ENCODE results near the gene PRKCD. TPM values are rescaled to one million over a fixed set of nuclear protein-coding genes. Genes with fewer than 3 reads are reported as not detected.

The PRKCD gene
- total and polyA plus RNA-seq, 4 donors = 16.1 to 33.4 (median 27.2) TPM

DNA sequence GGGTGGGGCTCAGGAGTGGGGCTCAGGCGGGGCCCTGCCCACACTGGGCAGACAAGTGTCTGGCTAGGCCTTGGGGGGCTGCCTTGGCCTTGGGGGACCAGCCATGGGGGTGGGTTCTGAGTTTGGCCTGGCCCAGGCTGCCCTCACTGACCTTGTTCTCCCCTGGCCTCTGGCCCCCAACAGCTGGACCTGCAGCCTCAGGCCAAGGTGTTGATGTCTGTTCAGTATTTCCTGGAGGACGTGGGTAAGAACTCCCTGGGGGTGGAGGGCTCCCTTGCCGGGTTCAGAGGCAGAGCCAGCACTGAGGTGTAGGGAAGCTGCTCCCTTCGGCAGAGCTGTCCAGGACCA, 20.0 kb downstream of the PRKCD start:
- DNase-seq (no peak), ATAC-seq (ENCODE audit: low FRiP score) (no peak)
- H3K4me3 ChIP-seq (ENCODE audit: low read length in 2 of 2) = no peak overlapping the region
- intact Hi-C loops (cut with DNase I) = no loop called here
- peaks cover 0 to 18% of the 10 kb centered on the region in 2 donors for H3K36me3 ChIP-seq (ENCODE audit: control insufficient read depth in 1 of 2, insufficient read depth in 2 of 2, low read length in 1 of 2)
- H3K27ac ChIP-seq (ENCODE audit: low read depth in 1 of 2, low read length in 2 of 2) = no peak overlapping the region
- no peaks in the 10 kb centered on the region for H3K9me3 ChIP-seq (ENCODE audit: control insufficient read depth, low read length)
- no peaks in the 10 kb centered on the region for H3K4me1 ChIP-seq (ENCODE audit: control insufficient read depth in 1 of 2, insufficient read depth in 2 of 2, low read length in 2 of 2)
- H3K27me3 ChIP-seq (ENCODE audit: control insufficient read depth in 1 of 2, insufficient read depth in 2 of 2, low read length in 1 of 2) = no peaks in the 10 kb centered on the region
- WGBS, 2 donors = 74 to 79% methylated on average over 4 of the region's 4 CpGs

DNA sequence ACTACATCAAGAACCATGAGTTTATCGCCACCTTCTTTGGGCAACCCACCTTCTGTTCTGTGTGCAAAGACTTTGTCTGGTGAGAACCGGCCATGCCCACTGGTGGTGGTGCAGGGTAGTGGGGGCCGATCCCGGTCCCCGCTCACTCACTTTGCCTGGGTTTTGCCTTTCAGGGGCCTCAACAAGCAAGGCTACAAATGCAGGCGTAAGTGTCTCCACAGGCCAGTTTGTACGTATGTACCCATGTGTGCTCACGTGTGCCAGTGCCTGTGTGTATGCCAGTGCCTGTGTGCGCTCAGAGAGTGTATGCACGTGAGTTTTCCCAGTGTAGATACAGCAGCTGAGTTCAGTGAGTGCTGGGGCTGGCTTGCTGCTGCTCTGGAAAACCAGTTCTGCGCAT, 20.5 kb downstream of the PRKCD start:
- Histone ChIP-seq H3K9me3 (ENCODE audit: control insufficient read depth, low read length) (no peaks in the 10 kb centered on the region), H3K36me3 (ENCODE audit: control insufficient read depth in 1 of 2, insufficient read depth in 2 of 2, low read length in 1 of 2) (peaks cover 0 to 21% of the 10 kb centered on the region in 2 donors), H3K4me3 (ENCODE audit: low read length in 2 of 2) (no peak overlapping the region), H3K4me1 (ENCODE audit: control insufficient read depth in 1 of 2, insufficient read depth in 2 of 2, low read length in 2 of 2) (no peaks in the 10 kb centered on the region), H3K27ac (ENCODE audit: low read depth in 1 of 2, low read length in 2 of 2) (no peak overlapping the region), H3K27me3 (ENCODE audit: control insufficient read depth in 1 of 2, insufficient read depth in 2 of 2, low read length in 1 of 2) (no peaks in the 10 kb centered on the region)
- WGBS, 2 donors = 94% methylated on average over 11 of the region's 11 CpGs
- ATAC-seq (ENCODE audit: low FRiP score) (no peak), DNase-seq (no peak)
- intact Hi-C loops (cut with DNase I) = no loop called here

DNA sequence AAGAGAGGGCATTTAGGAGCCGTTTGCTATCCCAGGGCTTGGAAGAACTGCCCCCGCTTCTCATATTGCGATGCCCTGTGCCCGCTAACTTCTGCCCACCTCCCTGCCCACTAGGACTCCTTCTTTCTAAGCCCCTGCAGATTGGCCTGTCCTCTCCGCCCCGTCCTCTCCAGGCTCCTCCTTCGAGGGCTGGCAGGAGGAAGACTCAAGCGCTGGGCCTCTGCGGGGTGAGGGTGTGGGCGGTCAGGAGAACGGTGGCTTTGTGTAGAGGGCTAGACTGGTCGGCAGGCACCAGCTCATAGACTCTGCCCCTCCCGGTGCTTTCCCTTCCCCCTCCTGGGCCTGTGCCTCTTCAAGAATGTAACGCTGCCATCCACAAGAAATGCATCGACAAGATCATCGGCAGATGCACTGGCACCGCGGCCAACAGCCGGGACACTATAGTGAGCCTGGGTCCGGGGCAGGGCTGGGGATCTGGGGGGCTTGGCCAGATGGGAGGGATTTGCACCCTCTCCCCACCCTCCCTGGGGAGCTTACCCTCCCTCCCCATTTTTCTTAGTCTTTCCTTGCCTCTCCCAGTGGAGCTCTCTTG, 21.9 kb downstream of the PRKCD start:
- no peaks in the 10 kb centered on the region for H3K9me3 ChIP-seq (ENCODE audit: control insufficient read depth, low read length)
- H3K36me3 ChIP-seq (ENCODE audit: control insufficient read depth in 1 of 2, insufficient read depth in 2 of 2, low read length in 1 of 2) = peaks cover 0 to 21% of the 10 kb centered on the region in 2 donors
- H3K4me1 ChIP-seq (ENCODE audit: control insufficient read depth in 1 of 2, insufficient read depth in 2 of 2, low read length in 2 of 2) = no peaks in the 10 kb centered on the region
- no peak for ATAC-seq (ENCODE audit: low FRiP score)
- H3K4me3 ChIP-seq (ENCODE audit: low read length in 2 of 2) = no peak overlapping the region
- intact Hi-C loops (cut with DNase I) = no loop called here
- 84 to 85% methylated on average over 20 of the region's 20 CpGs for WGBS, 2 donors
- H3K27ac ChIP-seq (ENCODE audit: low read depth in 1 of 2, low read length in 2 of 2) = no peak overlapping the region
- no peak for DNase-seq
- H3K27me3 ChIP-seq (ENCODE audit: control insufficient read depth in 1 of 2, insufficient read depth in 2 of 2, low read length in 1 of 2) = no peaks in the 10 kb centered on the region

DNA sequence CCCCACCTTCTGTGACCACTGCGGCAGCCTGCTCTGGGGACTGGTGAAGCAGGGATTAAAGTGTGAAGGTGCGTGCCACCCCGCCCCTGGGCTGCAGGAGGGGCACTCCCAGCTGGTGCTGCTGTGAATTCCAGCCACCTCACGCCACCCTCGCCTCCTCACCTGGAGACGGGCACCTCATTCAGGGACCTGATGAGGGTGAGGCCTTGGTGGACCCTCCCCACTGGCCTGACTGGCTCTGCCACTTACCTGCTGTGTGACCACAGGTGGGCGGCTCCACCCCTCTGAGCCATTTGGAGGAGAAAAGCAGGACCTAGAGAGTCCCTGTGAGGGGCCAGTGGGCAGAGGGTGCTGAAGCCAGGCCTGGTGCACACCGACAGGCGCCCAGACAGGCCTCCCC, 22.5 kb downstream of the PRKCD start:
- DNase-seq = no peak
- Histone ChIP-seq H3K27ac (ENCODE audit: low read depth in 1 of 2, low read length in 2 of 2) (no peak overlapping the region), H3K36me3 (ENCODE audit: control insufficient read depth in 1 of 2, insufficient read depth in 2 of 2, low read length in 1 of 2) (peaks cover 0 to 21% of the 10 kb centered on the region in 2 donors), H3K27me3 (ENCODE audit: control insufficient read depth in 1 of 2, insufficient read depth in 2 of 2, low read length in 1 of 2) (no peaks in the 10 kb centered on the region), H3K9me3 (ENCODE audit: control insufficient read depth, low read length) (no peaks in the 10 kb centered on the region), H3K4me3 (ENCODE audit: low read length in 2 of 2) (no peak overlapping the region), H3K4me1 (ENCODE audit: control insufficient read depth in 1 of 2, insufficient read depth in 2 of 2, low read length in 2 of 2) (no peaks in the 10 kb centered on the region)
- intact Hi-C loops (cut with DNase I) = no loop called here
- no peak for ATAC-seq (ENCODE audit: low FRiP score)
- WGBS, 2 donors = 93 to 97% methylated on average over 9 of the region's 9 CpGs

DNA sequence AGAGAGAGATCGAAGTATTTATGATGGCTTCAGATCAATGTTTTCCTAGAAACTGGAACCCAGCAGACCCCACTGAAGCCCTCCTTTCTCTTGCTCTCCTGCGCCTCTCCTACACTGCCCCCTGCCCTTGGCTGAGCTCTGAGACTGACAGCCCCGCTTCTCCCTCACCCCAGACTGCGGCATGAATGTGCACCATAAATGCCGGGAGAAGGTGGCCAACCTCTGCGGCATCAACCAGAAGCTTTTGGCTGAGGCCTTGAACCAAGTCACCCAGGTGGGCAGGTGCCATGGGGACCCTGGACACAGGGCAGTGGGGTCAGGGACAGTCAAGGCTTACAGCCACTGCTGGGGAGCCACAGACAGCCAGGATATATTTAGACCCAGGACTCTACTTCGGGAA, 23.7 kb downstream of the PRKCD start:
- Histone ChIP-seq H3K9me3 (ENCODE audit: control insufficient read depth, low read length) (no peaks in the 10 kb centered on the region), H3K36me3 (ENCODE audit: control insufficient read depth in 1 of 2, insufficient read depth in 2 of 2, low read length in 1 of 2) (peaks cover 0 to 21% of the 10 kb centered on the region in 2 donors), H3K27me3 (ENCODE audit: control insufficient read depth in 1 of 2, insufficient read depth in 2 of 2, low read length in 1 of 2) (no peaks in the 10 kb centered on the region)

GRCh38 chr3:53185761-53186465, 24.9 kb downstream of the PRKCD start:
- Histone ChIP-seq H3K36me3 (ENCODE audit: control insufficient read depth in 1 of 2, insufficient read depth in 2 of 2, low read length in 1 of 2) (peaks cover 0 to 22% of the 10 kb centered on the region in 2 donors), H3K27ac (ENCODE audit: low read depth in 1 of 2, low read length in 2 of 2) (no peak overlapping the region), H3K4me1 (ENCODE audit: control insufficient read depth in 1 of 2, insufficient read depth in 2 of 2, low read length in 2 of 2) (no peaks in the 10 kb centered on the region), H3K4me3 (ENCODE audit: low read length in 2 of 2) (no peak overlapping the region), H3K27me3 (ENCODE audit: control insufficient read depth in 1 of 2, insufficient read depth in 2 of 2, low read length in 1 of 2) (no peaks in the 10 kb centered on the region), H3K9me3 (ENCODE audit: control insufficient read depth, low read length) (no peaks in the 10 kb centered on the region)
- no peak for ATAC-seq (ENCODE audit: low FRiP score)
- intact Hi-C loops (cut with DNase I) = loop anchor here in 1 of 2 donors (2.0 kb wide), 1 partner anchor 17 kb away; no protein-coding TSS in a partner anchor
- DNase-seq = no peak
- 87 to 94% methylated on average over 18 to 20 of the region's 20 CpGs for WGBS, 2 donors

More for the DNA sequence above, 23.7 kb downstream of the PRKCD start:
- intact Hi-C loops (cut with DNase I) = no loop called here
- Histone ChIP-seq H3K27ac (ENCODE audit: low read depth in 1 of 2, low read length in 2 of 2) (no peak overlapping the region), H3K4me3 (ENCODE audit: low read length in 2 of 2) (no peak overlapping the region), H3K4me1 (ENCODE audit: control insufficient read depth in 1 of 2, insufficient read depth in 2 of 2, low read length in 2 of 2) (no peaks in the 10 kb centered on the region)
- WGBS, 2 donors = 91 to 96% methylated on average over 7 of the region's 7 CpGs
- DNase-seq (no peak), ATAC-seq (ENCODE audit: low FRiP score) (no peak)

DNA sequence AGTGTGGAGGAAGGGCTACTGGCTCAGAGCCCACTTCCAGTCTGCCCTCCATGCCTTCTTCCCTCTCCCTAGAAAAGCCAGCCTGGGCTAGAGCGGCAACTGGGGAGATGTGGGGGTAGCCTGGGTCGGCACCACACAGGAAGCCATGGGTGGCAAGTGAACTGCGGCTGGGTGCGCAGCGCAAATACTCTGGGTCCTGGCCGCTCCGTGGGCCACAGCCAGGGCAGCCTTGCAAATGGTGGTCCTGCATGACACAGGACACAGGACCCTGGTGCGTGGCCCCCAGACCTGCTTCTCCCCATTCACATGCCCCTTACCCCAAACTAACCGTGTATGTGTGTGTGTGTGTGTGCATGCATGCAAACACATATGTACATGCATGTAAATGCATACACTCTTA, 25.7 kb downstream of the PRKCD start:
- Histone ChIP-seq H3K27ac (ENCODE audit: low read depth in 1 of 2, low read length in 2 of 2) (no peak overlapping the region), H3K27me3 (ENCODE audit: control insufficient read depth in 1 of 2, insufficient read depth in 2 of 2, low read length in 1 of 2) (no peaks in the 10 kb centered on the region), H3K9me3 (ENCODE audit: control insufficient read depth, low read length) (no peaks in the 10 kb centered on the region), H3K4me1 (ENCODE audit: control insufficient read depth in 1 of 2, insufficient read depth in 2 of 2, low read length in 2 of 2) (no peaks in the 10 kb centered on the region), H3K36me3 (ENCODE audit: control insufficient read depth in 1 of 2, insufficient read depth in 2 of 2, low read length in 1 of 2) (peaks cover 0 to 15% of the 10 kb centered on the region in 2 donors), H3K4me3 (ENCODE audit: low read length in 2 of 2) (no peak overlapping the region)
- no peak for DNase-seq
- 96 to 99% methylated on average over 9 of the region's 9 CpGs for WGBS, 2 donors
- intact Hi-C loops (cut with DNase I) = loop anchor here in 1 of 2 donors (2.0 kb wide), 1 partner anchor 18 kb away; no protein-coding TSS in a partner anchor
- no peak for ATAC-seq (ENCODE audit: low FRiP score)

DNA sequence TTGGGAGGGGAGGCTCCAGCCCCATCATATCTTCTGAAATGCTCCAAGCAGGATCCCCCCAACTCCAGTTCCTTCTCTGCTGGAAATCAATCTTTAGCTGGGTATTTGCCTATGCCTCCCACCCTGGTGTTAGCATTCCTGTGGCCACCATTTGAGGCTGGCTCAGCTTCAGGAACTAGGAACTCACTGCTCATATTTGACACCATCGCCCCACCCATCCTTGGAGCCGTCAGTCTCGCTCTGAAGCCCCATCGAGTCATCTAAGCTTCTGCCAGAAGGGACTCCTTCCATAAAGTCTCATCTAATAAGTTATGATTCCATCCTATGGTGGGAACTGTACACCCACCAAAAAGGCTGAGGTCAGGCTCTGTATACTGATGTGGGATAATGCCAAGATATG, 26.4 kb downstream of the PRKCD start:
- WGBS, 2 donors = 79 to 83% methylated on average over 4 of the region's 4 CpGs
- Histone ChIP-seq H3K27me3 (ENCODE audit: control insufficient read depth in 1 of 2, insufficient read depth in 2 of 2, low read length in 1 of 2) (no peaks in the 10 kb centered on the region), H3K36me3 (ENCODE audit: control insufficient read depth in 1 of 2, insufficient read depth in 2 of 2, low read length in 1 of 2) (peaks cover 0 to 15% of the 10 kb centered on the region in 2 donors), H3K4me1 (ENCODE audit: control insufficient read depth in 1 of 2, insufficient read depth in 2 of 2, low read length in 2 of 2) (no peaks in the 10 kb centered on the region), H3K9me3 (ENCODE audit: control insufficient read depth, low read length) (no peaks in the 10 kb centered on the region), H3K4me3 (ENCODE audit: low read length in 2 of 2) (no peak overlapping the region), H3K27ac (ENCODE audit: low read depth in 1 of 2, low read length in 2 of 2) (no peak overlapping the region)
- no peak for ATAC-seq (ENCODE audit: low FRiP score)
- DNase-seq = no peak
- intact Hi-C loops (cut with DNase I) = loop anchor here in 1 of 2 donors (2.0 kb wide), 1 partner anchor 19 kb away; no protein-coding TSS in a partner anchor

DNA sequence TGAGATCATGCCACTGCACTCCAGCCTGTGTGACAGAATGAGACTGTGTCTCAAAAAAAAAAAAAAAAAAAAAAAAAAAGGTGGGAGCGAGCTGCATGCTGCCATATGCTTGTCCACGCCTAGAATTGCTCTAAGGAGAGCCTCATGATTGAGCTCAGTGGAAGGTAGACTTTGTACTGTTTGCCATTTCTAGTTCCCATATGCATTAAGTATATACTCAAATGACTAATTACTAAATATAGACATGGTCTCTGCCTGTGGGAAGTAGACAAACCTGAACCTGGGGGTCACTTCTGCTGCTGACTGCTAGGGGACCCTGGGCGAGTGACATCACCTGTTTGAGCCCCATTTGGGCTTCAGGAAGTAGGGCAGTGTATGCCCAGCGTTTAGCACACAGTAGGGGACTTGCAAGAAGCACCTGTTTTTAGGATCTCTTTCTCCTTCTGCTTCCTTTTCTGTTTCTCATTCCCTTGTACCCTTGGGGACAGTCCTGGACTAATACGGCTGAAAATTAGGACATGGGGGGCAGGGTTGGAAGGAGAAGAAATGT, 27.2 kb downstream of the PRKCD start:
- intact Hi-C loops (cut with DNase I) = no loop called here
- H3K36me3 ChIP-seq (ENCODE audit: control insufficient read depth in 1 of 2, insufficient read depth in 2 of 2, low read length in 1 of 2) = peaks cover 0 to 15% of the 10 kb centered on the region in 2 donors
- ATAC-seq (ENCODE audit: low FRiP score) = no peak
- no peak overlapping the region for H3K27ac ChIP-seq (ENCODE audit: low read depth in 1 of 2, low read length in 2 of 2)
- H3K4me1 ChIP-seq (ENCODE audit: control insufficient read depth in 1 of 2, insufficient read depth in 2 of 2, low read length in 2 of 2) = no peaks in the 10 kb centered on the region
- H3K9me3 ChIP-seq (ENCODE audit: control insufficient read depth, low read length) = no peaks in the 10 kb centered on the region
- H3K4me3 ChIP-seq (ENCODE audit: low read length in 2 of 2) = no peak overlapping the region
- no peaks in the 10 kb centered on the region for H3K27me3 ChIP-seq (ENCODE audit: control insufficient read depth in 1 of 2, insufficient read depth in 2 of 2, low read length in 1 of 2)
- 79 to 88% methylated on average over 5 of the region's 5 CpGs for WGBS, 2 donors
- no peak for DNase-seq
